ENCODE results near the gene LRRC17. TPM values are rescaled to one million over a fixed set of nuclear protein-coding genes. Genes with fewer than 3 reads are reported as not detected.

LRRC17 gene
- total RNA-seq, 1 experiment from 2014 or later = 0.42 TPM

GRCh38 chr7:102895602-102896001 lies 17.2 kb upstream of the LRRC17 start:
- BruUV-seq (replicated peaks) = no TSS peak
- intact Hi-C loops (cut with micrococcal nuclease; ENCODE audit: unreplicated experiment) = no loop called here
- CTCF ChIA-PET = interaction anchor here (0.6 kb wide), 1 partner anchor 166 kb away, joined by 3 read pairs; no protein-coding TSS in a partner anchor

DNA sequence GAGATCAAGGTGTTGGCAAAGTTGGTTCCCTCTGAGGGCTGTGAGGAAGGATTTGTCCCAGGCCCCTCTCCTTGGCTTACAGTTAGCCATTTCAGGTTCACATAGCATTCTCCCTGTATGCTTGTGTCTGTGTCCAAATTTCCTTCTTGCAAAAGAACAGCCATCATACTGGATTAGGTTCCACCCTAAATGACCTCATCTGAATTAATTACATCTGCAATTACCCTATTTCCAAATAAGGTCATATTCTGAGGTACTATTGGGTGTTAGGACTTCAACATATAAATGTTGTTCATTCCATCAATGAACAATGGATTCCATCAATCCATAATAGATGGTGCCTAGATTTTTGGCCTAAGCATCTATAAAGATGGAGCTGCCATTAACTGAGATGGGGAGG lies 16.2 kb upstream of the LRRC17 start:
- peaks cover 3% of the 10 kb centered on the region for H3K4me1 Mint-ChIP-seq (ENCODE audit: low read depth, unreplicated experiment)
- no peaks in the 10 kb centered on the region for H3K27me3 Mint-ChIP-seq (ENCODE audit: unreplicated experiment)
- intact Hi-C loops (cut with micrococcal nuclease; ENCODE audit: unreplicated experiment) = no loop called here
- TF ChIP-seq CTCF (IDR thresholded peaks at IDR 0.05; ENCODE audit: unreplicated experiment) = no peak
- no peak for DNase-seq
- H3K9me3 Mint-ChIP-seq (ENCODE audit: low read depth, unreplicated experiment) = no peaks in the 10 kb centered on the region
- H3K27ac Mint-ChIP-seq (ENCODE audit: unreplicated experiment) = no peak overlapping the region
- CTCF ChIA-PET = no interaction called here
- H3K36me3 Mint-ChIP-seq (ENCODE audit: insufficient read depth, unreplicated experiment) = no peaks in the 10 kb centered on the region
- H3K4me3 Mint-ChIP-seq (ENCODE audit: low read depth, unreplicated experiment) = no peak overlapping the region
- no TSS peak for BruUV-seq (replicated peaks)

More at GRCh38 chr7:102895602-102896001, 17.2 kb upstream of the LRRC17 start:
- Mint-ChIP-seq H3K27ac (ENCODE audit: unreplicated experiment) (no peak overlapping the region), H3K9me3 (ENCODE audit: low read depth, unreplicated experiment) (no peaks in the 10 kb centered on the region), H3K4me1 (ENCODE audit: low read depth, unreplicated experiment) (peaks cover 13% of the 10 kb centered on the region), H3K4me3 (ENCODE audit: low read depth, unreplicated experiment) (no peak overlapping the region), H3K36me3 (ENCODE audit: insufficient read depth, unreplicated experiment) (no peaks in the 10 kb centered on the region), H3K27me3 (ENCODE audit: unreplicated experiment) (no peaks in the 10 kb centered on the region)
- no peak for DNase-seq
- no peak for TF ChIP-seq CTCF (IDR thresholded peaks at IDR 0.05; ENCODE audit: unreplicated experiment)

DNA sequence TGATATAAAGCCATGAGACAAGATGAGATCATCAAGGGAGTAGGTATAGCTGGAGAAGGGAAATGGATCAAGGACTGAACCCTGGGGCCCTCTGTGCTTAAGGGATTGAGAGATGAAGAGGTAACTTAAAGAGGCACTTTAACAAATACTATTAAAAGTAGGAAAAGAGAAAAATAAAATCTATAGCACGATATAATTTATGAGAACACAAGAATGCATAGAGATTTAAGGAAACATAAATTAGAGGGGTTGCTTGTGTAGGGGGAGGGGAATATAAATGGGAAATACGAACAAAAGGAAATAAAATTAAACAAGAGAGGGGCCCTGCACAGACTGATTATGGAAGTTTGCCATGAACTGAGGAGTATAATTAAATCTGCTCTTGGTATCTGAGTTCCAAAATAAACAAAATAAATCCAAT lies 15.6 kb upstream of the LRRC17 start:
- no peak for DNase-seq
- no peaks in the 10 kb centered on the region for H3K36me3 Mint-ChIP-seq (ENCODE audit: insufficient read depth, unreplicated experiment)
- no peak for TF ChIP-seq CTCF (IDR thresholded peaks at IDR 0.05; ENCODE audit: unreplicated experiment)
- intact Hi-C loops (cut with micrococcal nuclease; ENCODE audit: unreplicated experiment) = no loop called here
- no TSS peak for BruUV-seq (replicated peaks)
- no peak overlapping the region for H3K4me3 Mint-ChIP-seq (ENCODE audit: low read depth, unreplicated experiment)
- H3K4me1 Mint-ChIP-seq (ENCODE audit: low read depth, unreplicated experiment) = no peaks in the 10 kb centered on the region
- CTCF ChIA-PET = no interaction called here
- no peaks in the 10 kb centered on the region for H3K9me3 Mint-ChIP-seq (ENCODE audit: low read depth, unreplicated experiment)
- no peaks in the 10 kb centered on the region for H3K27me3 Mint-ChIP-seq (ENCODE audit: unreplicated experiment)
- no peak overlapping the region for H3K27ac Mint-ChIP-seq (ENCODE audit: unreplicated experiment)

DNA sequence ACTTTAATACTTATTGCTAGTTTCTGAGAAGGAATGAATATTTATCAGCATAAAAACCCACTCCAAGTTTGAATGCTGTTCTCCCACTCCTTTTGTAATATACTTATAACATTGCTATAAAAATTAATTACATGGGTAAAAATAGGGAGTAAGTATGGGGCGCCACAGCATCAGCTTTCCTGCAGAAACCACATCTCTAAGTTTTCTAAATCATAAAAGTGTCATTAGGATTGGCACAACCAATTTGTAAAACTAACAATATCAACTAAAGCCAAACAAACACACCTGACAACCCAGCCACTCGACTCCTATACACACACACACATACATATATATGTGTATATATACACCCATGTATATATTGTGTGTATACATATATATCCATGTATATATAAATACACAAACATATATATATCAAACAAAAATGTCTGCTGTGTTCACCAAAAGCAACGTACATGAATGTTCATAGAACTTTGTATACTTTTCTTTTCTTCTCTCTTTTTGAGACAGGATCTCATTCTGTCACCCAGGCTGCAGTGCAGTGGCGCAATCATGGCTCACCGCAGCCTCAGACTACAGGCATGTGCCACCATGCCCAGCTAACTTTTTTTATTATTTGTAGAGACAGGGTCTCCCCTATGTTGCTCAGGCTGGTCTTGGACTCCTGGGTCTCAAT lies 14.8 kb upstream of the LRRC17 start:
- no TSS peak for BruUV-seq (replicated peaks)
- no peak overlapping the region for H3K27ac Mint-ChIP-seq (ENCODE audit: unreplicated experiment)
- intact Hi-C loops (cut with micrococcal nuclease; ENCODE audit: unreplicated experiment) = no loop called here

More for the DNA sequence above, 14.8 kb upstream of the LRRC17 start:
- TF ChIP-seq CTCF (IDR thresholded peaks at IDR 0.05; ENCODE audit: unreplicated experiment) = no peak
- Mint-ChIP-seq H3K36me3 (ENCODE audit: insufficient read depth, unreplicated experiment) (no peaks in the 10 kb centered on the region), H3K4me1 (ENCODE audit: low read depth, unreplicated experiment) (no peaks in the 10 kb centered on the region), H3K27me3 (ENCODE audit: unreplicated experiment) (no peaks in the 10 kb centered on the region), H3K9me3 (ENCODE audit: low read depth, unreplicated experiment) (no peaks in the 10 kb centered on the region), H3K4me3 (ENCODE audit: low read depth, unreplicated experiment) (no peak overlapping the region)
- CTCF ChIA-PET = no interaction called here
- no peak for DNase-seq
